HTERT RPE-1 (cell line): ENCODE results near the gene LLGL1.
"Not testable (repeated sequence)": the region's sequence is repeated elsewhere in the genome, so short reads cannot be mapped to it uniquely, and the experiment has no call there.

Experiments used
- in situ Hi-C: fragments of 300-500 bp; cut with MboI; formaldehyde crosslinking; loops from 4 replicates; pipeline ENCODE4 v1.14.3; 2020; ENCODE audit warnings: low sequenced_read_pairs

LLGL1 gene

GRCh38 chr17:18194394-18194793, 31.0 kb upstream of the LLGL1 start:
- in situ Hi-C loops: no loop called here

- in situ Hi-C loops: no loop called here
These were observed 30.6 kb upstream of the LLGL1 start for GRCh38 chr17:18194804-18195203.

- in situ Hi-C loops: no loop called here
These were observed 30.2 kb upstream of the LLGL1 start for GRCh38 chr17:18195246-18195645.

- in situ Hi-C loops: no loop called here
These were observed 27.8 kb upstream of the LLGL1 start for GRCh38 chr17:18197535-18198194.

- in situ Hi-C loops: no loop called here
These were observed 26.9 kb upstream of the LLGL1 start for GRCh38 chr17:18198530-18198929.

- in situ Hi-C loops: no loop called here
These were observed 24.3 kb upstream of the LLGL1 start for GRCh38 chr17:18201108-18201507.

- in situ Hi-C loops: no loop called here
These were observed 22.1 kb upstream of the LLGL1 start for GRCh38 chr17:18203308-18203707.

- in situ Hi-C loops: no loop called here
These were observed 19.6 kb upstream of the LLGL1 start for GRCh38 chr17:18205861-18206260.

GRCh38 chr17:18206962-18207361, 18.5 kb upstream of the LLGL1 start:
- in situ Hi-C loops: no loop called here

GRCh38 chr17:18208092-18208491, 17.3 kb upstream of the LLGL1 start:
- in situ Hi-C loops: no loop called here

- in situ Hi-C loops: no loop called here
These were observed 11.7 kb upstream of the LLGL1 start for GRCh38 chr17:18213666-18214270.

GRCh38 chr17:18216906-18217305, 8.5 kb upstream of the LLGL1 start:
- in situ Hi-C loops: not testable (repeated sequence)

- in situ Hi-C loops: no loop called here
These were observed 7.9 kb upstream of the LLGL1 start for GRCh38 chr17:18217412-18218015.

GRCh38 chr17:18218756-18219415, 6.5 kb upstream of the LLGL1 start:
- in situ Hi-C loops: no loop called here

GRCh38 chr17:18224053-18224386, 1.4 kb upstream of the LLGL1 start:
- in situ Hi-C loops: no loop called here

GRCh38 chr17:18224387-18225120, 881 bp upstream of the LLGL1 start:
- in situ Hi-C loops: no loop called here

GRCh38 chr17:18225642-18226283, 328 bp downstream of the LLGL1 start:
- in situ Hi-C loops: no loop called here

GRCh38 chr17:18226284-18226945, 980 bp downstream of the LLGL1 start:
- in situ Hi-C loops: no loop called here

- in situ Hi-C loops: no loop called here
These were observed 2.2 kb downstream of the LLGL1 start for GRCh38 chr17:18227635-18228034.

GRCh38 chr17:18228176-18228682, 2.8 kb downstream of the LLGL1 start:
- in situ Hi-C loops: no loop called here
